PC-9 (cell line): ENCODE results near the gene RAB1B.

Source experiments
- EZH2 ChIP-seq: fragments of 200-600 bp; sonication (generic); IDR thresholded peaks from 2 replicates; pipeline ENCODE4 v1.8.0; 2017; ENCODE audit warnings: antibody characterized with exemption, low read depth
- TF ChIP-seq, protein P1 (sequence below): fragments of 200-600 bp; sonication (generic); conservative IDR thresholded peaks from 2 replicates; pipeline ENCODE4 v1.6.1; 2017; ENCODE audit warnings: mixed run types, antibody characterized with exemption, mild to moderate bottlenecking, moderate library complexity

DNA sequence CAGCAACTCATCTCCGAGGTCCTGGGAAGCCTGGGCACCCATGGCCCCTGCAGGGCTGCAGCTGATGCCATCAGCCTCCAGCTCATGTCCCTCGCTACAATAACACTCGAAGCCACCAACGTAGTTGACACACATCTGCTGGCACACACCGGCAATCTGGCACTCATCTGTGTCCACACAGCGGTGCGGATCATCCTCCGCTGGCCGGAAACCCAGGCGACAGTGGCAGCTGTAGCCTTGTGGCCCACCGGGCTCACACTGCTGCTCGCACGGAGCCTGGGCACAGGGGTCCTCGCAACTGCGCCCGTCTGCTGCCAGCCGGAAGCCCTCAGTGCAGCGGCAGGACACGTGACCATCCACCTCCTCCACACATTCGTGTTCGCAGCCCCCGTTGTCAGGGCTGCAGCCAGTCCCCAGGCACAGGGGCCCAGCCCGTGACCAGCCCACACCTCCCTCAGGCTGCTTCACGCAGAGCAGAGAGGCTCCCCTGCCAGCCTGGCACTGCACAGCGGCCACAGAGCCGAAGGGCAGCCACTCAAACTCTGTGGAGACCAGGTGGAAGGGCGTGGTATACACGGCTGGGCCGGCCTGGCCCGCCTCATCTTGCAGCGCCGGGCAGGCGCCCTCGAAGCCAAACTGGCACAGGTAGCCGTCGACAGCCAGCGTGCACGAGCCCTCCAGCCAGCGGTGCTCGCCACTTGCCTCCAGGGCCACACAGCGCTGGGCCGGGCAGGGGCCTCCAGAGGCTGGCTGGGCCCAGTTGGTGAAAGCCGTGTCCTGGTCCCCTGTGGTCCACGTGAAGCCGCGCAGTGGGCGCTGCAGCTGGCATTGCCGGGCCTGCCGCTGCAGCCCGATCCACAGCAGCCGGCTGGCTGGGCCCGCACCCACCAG is 47.7 kb downstream of the RAB1B start:
- TF ChIP-seq, protein P1, sequence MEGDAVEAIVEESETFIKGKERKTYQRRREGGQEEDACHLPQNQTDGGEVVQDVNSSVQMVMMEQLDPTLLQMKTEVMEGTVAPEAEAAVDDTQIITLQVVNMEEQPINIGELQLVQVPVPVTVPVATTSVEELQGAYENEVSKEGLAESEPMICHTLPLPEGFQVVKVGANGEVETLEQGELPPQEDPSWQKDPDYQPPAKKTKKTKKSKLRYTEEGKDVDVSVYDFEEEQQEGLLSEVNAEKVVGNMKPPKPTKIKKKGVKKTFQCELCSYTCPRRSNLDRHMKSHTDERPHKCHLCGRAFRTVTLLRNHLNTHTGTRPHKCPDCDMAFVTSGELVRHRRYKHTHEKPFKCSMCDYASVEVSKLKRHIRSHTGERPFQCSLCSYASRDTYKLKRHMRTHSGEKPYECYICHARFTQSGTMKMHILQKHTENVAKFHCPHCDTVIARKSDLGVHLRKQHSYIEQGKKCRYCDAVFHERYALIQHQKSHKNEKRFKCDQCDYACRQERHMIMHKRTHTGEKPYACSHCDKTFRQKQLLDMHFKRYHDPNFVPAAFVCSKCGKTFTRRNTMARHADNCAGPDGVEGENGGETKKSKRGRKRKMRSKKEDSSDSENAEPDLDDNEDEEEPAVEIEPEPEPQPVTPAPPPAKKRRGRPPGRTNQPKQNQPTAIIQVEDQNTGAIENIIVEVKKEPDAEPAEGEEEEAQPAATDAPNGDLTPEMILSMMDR = no peak
- no peak for TF ChIP-seq EZH2
